Measurements from ENCODE around the gene UGT1A10.
A peak's percentile ranks its signal among the peaks of the same experiment; 100 is the strongest.

The UGT1A10 gene

DNA sequence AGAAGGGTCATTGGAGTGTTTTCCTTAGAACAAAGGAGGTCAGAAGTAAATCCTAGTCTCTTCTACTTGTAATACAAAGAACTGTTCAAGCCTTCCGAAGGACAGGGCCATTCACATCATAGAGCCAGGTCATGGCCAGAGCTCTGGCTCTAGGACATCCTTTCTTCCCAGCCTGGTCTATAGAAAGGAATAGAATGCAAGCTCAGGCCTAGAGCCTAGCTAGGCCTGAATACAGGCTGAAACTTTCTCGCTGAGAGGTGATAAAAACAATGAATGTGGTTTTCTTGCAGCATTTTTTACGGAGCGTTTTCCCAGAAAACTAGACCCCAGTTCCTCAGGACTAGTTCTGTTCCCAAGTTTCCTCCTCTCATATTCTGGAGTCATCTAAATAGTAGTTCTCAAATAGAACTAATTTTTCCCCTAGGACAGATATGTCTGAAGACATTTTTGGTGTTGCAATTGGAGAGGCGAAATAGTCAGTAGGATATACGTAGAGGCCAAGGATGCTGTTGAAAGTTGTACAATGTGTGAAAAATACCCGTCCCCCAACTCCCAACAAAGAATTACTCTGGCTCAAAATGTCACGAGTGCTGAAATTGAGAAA lies 63.3 kb downstream of the UGT1A10 start:
- TF ChIP-seq, protein P1, sequence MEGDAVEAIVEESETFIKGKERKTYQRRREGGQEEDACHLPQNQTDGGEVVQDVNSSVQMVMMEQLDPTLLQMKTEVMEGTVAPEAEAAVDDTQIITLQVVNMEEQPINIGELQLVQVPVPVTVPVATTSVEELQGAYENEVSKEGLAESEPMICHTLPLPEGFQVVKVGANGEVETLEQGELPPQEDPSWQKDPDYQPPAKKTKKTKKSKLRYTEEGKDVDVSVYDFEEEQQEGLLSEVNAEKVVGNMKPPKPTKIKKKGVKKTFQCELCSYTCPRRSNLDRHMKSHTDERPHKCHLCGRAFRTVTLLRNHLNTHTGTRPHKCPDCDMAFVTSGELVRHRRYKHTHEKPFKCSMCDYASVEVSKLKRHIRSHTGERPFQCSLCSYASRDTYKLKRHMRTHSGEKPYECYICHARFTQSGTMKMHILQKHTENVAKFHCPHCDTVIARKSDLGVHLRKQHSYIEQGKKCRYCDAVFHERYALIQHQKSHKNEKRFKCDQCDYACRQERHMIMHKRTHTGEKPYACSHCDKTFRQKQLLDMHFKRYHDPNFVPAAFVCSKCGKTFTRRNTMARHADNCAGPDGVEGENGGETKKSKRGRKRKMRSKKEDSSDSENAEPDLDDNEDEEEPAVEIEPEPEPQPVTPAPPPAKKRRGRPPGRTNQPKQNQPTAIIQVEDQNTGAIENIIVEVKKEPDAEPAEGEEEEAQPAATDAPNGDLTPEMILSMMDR (conservative IDR thresholded peaks at IDR 0.05) = no peak
- peak overlapping the region; percentile 92 for H3K27ac ChIP-seq

DNA sequence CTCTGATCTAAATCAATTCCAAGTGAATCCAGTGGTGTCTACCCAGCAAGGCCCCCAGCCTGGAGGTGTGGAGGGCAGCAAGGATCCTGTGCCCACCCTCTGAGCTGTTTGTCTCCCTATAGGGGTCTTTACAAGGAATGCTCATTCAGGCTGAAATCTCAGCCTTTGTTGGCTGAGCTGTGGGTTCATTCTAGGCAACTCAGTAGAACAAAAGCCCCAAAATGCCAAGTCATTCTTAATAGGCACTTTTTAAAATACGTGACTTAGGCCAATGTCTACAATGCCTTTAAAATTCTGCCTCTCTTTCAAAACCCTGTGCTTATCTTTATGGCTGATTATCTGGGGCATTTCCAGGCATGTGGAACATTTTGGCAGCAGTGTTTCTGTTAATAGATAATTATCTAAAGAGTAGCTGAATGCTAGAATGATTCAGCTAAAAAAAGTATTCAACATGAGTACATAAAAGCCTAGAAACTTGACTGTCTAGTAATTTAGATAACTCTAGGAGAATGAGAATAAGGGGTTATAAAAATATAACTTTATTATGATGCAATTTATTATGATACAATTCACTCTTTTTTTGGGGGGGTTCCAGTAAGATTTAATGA lies 63.9 kb downstream of the UGT1A10 start:
- H3K27ac ChIP-seq = peak overlapping the region; percentile 92
- TF ChIP-seq, protein P1 (conservative IDR thresholded peaks at IDR 0.05) = no peak

DNA sequence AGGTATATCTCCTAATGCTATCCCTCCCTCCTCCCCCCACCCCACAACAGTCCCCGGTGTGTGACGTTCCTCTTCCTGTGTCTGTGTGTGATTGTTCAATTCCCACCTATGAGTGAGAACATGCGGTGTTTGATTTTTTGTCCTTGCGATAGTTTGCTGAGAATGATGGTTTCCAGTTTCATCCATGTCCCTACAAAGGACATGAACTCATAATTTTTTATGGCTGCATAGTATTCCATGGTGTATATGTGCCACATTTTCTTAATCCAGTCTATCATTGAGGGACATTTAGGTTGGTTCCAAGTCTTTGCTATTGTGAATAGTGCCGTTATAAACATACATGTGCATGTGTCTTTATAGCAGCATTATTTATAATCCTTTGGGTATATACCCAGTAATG lies 64.6 kb downstream of the UGT1A10 start:
- H3K27ac ChIP-seq = peak overlapping the region; percentile 92

DNA sequence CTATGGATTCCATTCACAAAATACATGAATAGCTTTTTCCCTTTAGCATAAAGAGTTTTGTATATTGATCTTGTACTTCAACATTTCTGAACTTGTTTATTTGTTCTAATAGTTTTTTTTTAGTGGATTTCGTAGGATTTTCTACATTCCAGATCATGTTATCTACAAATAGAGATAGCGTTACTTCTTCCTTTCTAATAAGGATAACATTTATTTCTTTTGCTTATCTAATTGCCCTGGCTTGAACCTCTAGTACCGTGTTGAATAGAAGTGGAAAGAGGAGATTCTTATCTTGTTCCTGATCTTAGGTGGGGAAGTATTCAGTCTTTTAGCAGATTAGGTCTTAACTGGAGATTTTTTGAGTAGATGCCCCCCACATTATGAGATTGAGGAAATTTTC lies 66.0 kb downstream of the UGT1A10 start:
- TF ChIP-seq, protein P1 (conservative IDR thresholded peaks at IDR 0.05) = no peak
- H3K27ac ChIP-seq = no peak overlapping the region

DNA sequence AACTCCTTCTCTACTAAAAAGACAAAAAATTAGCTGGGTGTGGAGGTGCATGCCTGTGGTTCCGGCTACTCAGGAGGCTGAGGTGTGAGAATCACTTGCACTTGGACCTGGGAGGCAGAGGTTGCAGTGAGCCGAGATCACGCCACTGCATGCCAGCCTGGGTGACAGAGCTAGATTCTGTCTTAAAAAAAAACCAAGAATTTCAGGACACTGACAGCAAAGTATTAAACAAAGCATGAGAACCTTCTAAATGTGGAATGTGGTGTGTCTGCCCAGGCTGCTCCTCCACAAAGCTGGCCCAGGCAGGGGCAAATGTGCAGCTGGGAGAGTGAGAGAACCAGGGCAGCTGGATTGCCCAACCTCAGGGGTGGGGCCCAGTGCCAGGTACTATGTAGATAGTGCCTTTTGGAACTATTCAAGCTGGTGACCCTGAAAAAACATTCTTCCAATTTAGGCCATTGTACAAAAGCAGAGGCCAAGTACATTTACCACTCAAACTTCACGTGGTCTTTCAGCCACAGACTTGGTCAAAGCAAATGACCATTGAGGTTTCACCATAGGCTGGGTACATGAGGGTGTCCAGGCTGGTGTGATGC lies 69.8 kb downstream of the UGT1A10 start:
- TF ChIP-seq, protein P1 (conservative IDR thresholded peaks at IDR 0.05) = no peak
- H3K27ac ChIP-seq = no peak overlapping the region; the same call in 1 of the 2 replicates

DNA sequence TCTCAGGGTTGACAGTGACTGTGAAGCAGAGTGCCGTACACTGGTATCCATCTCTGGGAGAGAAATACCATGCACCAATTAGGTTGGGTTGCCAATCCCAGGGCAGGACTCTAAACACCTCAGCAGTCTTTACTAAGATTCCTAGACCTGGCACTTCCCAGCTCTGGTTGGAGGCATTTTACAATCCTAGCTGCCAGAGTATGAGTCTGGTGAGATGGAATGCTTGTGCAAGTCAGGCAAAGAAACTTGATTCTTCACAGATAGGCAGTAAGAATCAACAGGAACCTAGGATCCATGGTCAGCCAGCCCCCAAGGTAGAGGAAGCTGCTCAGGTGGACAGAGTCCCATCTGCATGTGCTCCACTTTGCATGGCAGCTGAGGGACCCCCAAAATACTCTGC lies 70.5 kb downstream of the UGT1A10 start:
- no peak overlapping the region; the same call in 1 of the 2 replicates for H3K27ac ChIP-seq

DNA sequence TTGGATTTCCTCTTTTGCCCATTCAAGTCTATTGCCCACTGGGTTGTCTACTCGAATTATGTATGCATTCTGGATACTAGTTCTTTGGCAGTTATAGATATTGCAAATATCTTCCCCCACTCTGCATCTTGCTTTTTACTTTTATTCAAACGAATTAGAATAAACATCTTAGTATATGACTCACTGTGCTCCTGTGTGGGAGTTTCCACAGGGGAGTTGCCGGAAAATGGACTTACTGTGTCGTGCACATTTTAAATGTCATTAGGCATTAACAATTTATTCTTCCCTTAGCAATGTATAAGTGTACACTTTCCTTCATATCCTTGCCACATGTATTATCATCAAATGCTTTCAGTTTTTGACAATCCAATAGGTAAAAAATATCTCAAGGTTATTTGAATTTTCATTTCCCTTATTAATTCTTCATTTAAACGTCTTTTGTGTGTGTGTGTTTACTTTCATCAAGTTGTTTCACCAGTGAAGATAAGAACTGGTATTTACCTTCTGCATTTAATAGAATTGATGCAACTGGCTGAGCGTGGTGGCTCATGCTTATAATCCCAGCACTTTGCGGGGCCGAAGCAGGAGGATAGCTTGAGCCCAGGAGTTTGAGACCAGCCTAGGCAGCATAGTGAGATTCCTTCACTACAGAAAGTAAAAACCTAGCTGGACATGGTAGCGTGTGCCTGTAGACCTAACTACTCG lies 71.8 kb downstream of the UGT1A10 start:
- TF ChIP-seq, protein P1 (conservative IDR thresholded peaks at IDR 0.05) = no peak
- no peak overlapping the region for H3K27ac ChIP-seq

More for the DNA sequence above, 70.5 kb downstream of the UGT1A10 start:
- TF ChIP-seq, protein P1 (conservative IDR thresholded peaks at IDR 0.05) = no peak

Data from VCaP (cell line).